Measurements from ENCODE around the gene CCR8. TPM values are rescaled to one million over a fixed set of nuclear protein-coding genes. Genes with fewer than 3 reads are reported as not detected.
A peak's percentile ranks its signal among the peaks of the same experiment; 100 is the strongest.

Gene CCR8
- total RNA-seq, 2 donors from 2014 or later, result not detected

DNA sequence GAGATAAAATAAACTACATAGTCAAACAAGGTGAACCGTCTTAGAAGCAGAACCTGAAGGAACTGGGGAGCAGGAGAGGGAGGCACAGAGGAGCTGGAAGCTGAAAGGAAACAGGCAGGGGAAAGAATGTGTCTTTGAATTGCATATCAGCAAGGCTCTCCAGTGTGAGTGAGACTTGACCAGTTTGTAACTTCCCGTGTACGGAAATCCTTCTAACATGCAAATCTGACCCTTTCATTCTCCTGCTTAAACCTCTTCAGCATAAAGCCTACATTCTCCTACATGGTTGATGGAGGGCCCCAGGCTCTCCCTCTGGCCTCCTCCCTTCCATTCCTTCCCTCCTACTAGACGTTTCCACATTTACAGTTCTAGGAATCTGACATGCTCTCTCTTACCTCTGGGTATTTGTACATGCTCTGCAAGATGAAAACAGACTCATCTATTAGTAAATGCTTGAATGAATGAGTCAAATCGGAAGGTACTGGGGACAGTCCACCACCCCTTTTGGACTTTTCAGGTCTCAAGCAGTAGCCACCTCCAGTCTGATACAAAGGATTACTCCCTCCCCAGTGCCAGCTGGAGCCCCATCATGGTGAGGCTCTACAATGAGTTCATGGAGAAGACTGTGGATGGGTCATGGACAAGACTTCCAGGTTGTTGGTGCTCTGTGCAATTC lies 47.6 kb downstream of the CCR8 start:
- ATAC-seq (ENCODE audit: insufficient number of reproducible peaks, low FRiP score, low read depth) (no peak), DNase-seq (ENCODE audit: low spot score) (no peak)
- no peaks in the 10 kb centered on the region for H3K27me3 ChIP-seq (replicated peaks; ENCODE audit: insufficient read depth)
- H3K36me3 ChIP-seq, result no peaks in the 10 kb centered on the region
- H3K9me3 ChIP-seq, result no peaks in the 10 kb centered on the region
- no peaks in the 10 kb centered on the region for H3K4me1 ChIP-seq (ENCODE audit: control insufficient read depth in 1 of 2, low read depth in 2 of 2)
- no peak overlapping the region for H3K4me3 ChIP-seq
- TF ChIP-seq, protein P1, sequence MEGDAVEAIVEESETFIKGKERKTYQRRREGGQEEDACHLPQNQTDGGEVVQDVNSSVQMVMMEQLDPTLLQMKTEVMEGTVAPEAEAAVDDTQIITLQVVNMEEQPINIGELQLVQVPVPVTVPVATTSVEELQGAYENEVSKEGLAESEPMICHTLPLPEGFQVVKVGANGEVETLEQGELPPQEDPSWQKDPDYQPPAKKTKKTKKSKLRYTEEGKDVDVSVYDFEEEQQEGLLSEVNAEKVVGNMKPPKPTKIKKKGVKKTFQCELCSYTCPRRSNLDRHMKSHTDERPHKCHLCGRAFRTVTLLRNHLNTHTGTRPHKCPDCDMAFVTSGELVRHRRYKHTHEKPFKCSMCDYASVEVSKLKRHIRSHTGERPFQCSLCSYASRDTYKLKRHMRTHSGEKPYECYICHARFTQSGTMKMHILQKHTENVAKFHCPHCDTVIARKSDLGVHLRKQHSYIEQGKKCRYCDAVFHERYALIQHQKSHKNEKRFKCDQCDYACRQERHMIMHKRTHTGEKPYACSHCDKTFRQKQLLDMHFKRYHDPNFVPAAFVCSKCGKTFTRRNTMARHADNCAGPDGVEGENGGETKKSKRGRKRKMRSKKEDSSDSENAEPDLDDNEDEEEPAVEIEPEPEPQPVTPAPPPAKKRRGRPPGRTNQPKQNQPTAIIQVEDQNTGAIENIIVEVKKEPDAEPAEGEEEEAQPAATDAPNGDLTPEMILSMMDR (IDR thresholded peaks at IDR 0.05), result no peak
- H3K27ac ChIP-seq, result no peak overlapping the region

DNA sequence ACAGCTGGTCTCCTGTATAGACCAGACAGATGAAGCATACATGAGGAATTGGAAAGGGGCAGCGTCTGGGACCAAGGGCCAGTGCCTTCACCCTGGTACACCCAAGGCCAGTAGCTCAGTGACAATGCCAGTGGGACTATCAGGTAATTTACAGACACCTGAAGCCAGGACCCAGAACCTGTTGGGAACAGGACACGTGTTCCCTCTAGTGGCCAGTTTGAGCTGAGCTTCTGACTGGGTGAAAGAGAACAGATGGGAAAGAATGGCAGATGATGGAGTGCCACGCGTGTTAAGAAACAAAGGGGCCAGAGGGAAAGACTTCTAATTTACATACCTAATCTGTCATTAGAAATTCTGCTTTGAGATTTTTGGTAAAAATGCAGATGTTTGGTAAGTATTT lies 48.6 kb downstream of the CCR8 start:
- no peak overlapping the region for H3K4me3 ChIP-seq
- H3K27me3 ChIP-seq (replicated peaks; ENCODE audit: insufficient read depth), result no peaks in the 10 kb centered on the region
- peaks cover 5 to 6% of the 10 kb centered on the region in 2 donors for H3K4me1 ChIP-seq (ENCODE audit: control insufficient read depth in 1 of 2, low read depth in 2 of 2)
- H3K36me3 ChIP-seq, result no peaks in the 10 kb centered on the region
- ATAC-seq (ENCODE audit: insufficient number of reproducible peaks, low FRiP score, low read depth) (no peak), DNase-seq (ENCODE audit: low spot score) (no peak)
- TF ChIP-seq, protein P1 (IDR thresholded peaks at IDR 0.05), result peak; percentile 24
- H3K9me3 ChIP-seq, result no peaks in the 10 kb centered on the region
- no peak overlapping the region for H3K27ac ChIP-seq

DNA sequence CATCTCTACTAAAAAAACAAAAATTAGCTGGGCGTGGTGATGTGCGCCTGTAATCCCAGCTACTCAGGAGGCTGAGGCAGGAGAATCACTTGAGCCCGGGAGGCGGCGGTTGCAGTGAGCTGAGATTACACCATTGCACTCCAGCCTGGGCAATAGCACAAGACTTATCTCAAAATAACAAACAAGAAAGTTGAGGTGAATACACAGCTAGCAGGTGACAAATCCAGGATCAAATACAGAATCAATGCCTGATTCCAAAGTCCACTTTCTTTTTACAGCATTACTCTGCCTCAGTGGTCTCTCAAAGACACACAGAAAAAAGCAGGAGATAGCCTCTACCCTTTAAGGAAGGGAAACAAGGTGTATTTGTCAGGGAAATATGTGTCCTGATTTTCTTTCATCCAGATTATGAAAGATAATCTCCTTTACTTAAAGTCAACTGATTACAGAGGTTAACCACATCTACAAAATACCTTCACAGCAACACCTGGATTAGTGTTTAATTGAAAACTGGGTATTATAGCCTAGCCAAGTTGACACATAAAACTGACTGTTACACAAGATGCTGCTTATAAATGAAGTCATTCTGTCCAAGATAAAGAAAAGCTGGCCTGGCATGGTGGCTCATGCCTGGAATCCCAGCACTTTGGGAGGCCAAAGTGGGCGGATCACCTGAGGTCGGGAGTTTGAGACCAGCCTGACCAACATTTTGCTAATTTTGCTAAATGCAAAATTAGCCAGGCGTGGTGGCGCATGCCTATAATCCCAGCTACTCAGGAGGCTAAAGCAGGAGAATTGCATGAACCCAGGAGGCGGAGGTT lies 49.7 kb downstream of the CCR8 start:
- ATAC-seq (ENCODE audit: insufficient number of reproducible peaks, low FRiP score, low read depth), result no peak

GRCh38 chr3:39379778-39380155 lies 50.3 kb downstream of the CCR8 start:
- Histone ChIP-seq H3K4me1 (ENCODE audit: control insufficient read depth in 1 of 2, low read depth in 2 of 2) (peaks cover 6 to 9% of the 10 kb centered on the region in 2 donors), H3K27ac (no peak overlapping the region), H3K27me3 (replicated peaks; ENCODE audit: insufficient read depth) (no peaks in the 10 kb centered on the region), H3K36me3 (no peaks in the 10 kb centered on the region), H3K4me3 (no peak overlapping the region), H3K9me3 (no peaks in the 10 kb centered on the region)
- ATAC-seq (ENCODE audit: insufficient number of reproducible peaks, low FRiP score, low read depth) (no peak), DNase-seq (ENCODE audit: low spot score) (no peak)
- TF ChIP-seq, protein P1 (IDR thresholded peaks at IDR 0.05), result no peak

More for the DNA sequence above, 49.7 kb downstream of the CCR8 start:
- TF ChIP-seq, protein P1 (IDR thresholded peaks at IDR 0.05), result no peak
- Histone ChIP-seq H3K27ac (no peak overlapping the region), H3K36me3 (no peaks in the 10 kb centered on the region), H3K9me3 (no peaks in the 10 kb centered on the region), H3K4me3 (no peak overlapping the region), H3K27me3 (replicated peaks; ENCODE audit: insufficient read depth) (no peaks in the 10 kb centered on the region), H3K4me1 (ENCODE audit: control insufficient read depth in 1 of 2, low read depth in 2 of 2) (peaks cover 5 to 6% of the 10 kb centered on the region in 2 donors)
- DNase-seq (ENCODE audit: low spot score), result no peak

- no peak for ATAC-seq (ENCODE audit: insufficient number of reproducible peaks, low FRiP score, low read depth)
- TF ChIP-seq, protein P1 (IDR thresholded peaks at IDR 0.05), result no peak
- DNase-seq (ENCODE audit: low spot score), result no peak
- no peaks in the 10 kb centered on the region for H3K27me3 ChIP-seq (replicated peaks; ENCODE audit: insufficient read depth)
- H3K27ac ChIP-seq, result no peak overlapping the region
- no peaks in the 10 kb centered on the region for H3K36me3 ChIP-seq
- peaks cover 13 to 21% of the 10 kb centered on the region in 2 donors for H3K4me1 ChIP-seq (ENCODE audit: control insufficient read depth in 1 of 2, low read depth in 2 of 2)
- H3K9me3 ChIP-seq, result no peaks in the 10 kb centered on the region
- no peak overlapping the region for H3K4me3 ChIP-seq
Observed at GRCh38 chr3:39381432-39381831, 51.9 kb downstream of the CCR8 start.

Data from thoracic aorta (tissue), 2 donors.